Measurements from ENCODE around the gene RAB36. TPM values are rescaled to one million over a fixed set of nuclear protein-coding genes. Genes with fewer than 3 reads are reported as not detected.

Gene RAB36
- total RNA-seq, 4 donors from 2014 or later: 5.0 to 10.8 (median 8.2) TPM

DNA sequence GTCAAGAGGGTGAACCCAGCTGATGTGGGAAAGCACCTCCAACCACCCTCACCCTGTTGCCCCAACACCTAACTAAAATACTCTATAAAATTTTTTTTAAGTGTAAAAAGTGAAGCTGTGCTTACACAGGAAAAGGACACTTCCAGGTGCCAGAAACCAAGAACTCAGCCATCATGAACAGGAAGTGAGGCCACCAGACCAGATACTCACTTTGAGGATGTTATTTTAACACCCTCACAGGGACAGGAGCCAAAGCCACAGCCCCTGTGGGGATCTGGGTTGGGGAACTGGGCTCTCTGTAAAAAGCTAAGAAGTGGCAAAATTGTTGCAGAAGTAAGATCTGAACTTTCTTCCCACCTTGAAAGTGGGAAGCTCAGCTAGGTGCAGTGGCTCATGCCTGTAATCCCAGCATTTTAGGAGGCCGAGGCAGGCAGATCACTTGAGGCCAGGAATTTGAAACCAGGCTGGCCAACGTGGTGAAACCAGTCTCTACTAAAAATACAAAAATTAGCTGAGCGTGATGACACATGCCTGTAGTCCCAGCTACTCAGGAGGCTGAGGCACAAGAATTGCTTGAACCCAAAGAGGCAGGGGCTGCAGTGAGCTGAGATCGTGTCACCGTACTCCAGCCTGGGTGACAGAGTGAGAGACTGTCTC, 7.2 kb upstream of the RAB36 start:
- Histone ChIP-seq H3K4me3 (no peak overlapping the region), H3K36me3 (no peaks in the 10 kb centered on the region), H3K27me3 (no peaks in the 10 kb centered on the region), H3K27ac (replicated peaks in 1 of 4) (no peak overlapping the region), H3K4me1 (peaks cover 12 to 19% (median 15%) of the 10 kb centered on the region in 4 donors), H3K9me3 (no peaks in the 10 kb centered on the region)
- no peak for TF ChIP-seq POLR2A (IDR thresholded peaks at IDR 0.05; ENCODE audit: low read depth)
- TF ChIP-seq, protein P1, sequence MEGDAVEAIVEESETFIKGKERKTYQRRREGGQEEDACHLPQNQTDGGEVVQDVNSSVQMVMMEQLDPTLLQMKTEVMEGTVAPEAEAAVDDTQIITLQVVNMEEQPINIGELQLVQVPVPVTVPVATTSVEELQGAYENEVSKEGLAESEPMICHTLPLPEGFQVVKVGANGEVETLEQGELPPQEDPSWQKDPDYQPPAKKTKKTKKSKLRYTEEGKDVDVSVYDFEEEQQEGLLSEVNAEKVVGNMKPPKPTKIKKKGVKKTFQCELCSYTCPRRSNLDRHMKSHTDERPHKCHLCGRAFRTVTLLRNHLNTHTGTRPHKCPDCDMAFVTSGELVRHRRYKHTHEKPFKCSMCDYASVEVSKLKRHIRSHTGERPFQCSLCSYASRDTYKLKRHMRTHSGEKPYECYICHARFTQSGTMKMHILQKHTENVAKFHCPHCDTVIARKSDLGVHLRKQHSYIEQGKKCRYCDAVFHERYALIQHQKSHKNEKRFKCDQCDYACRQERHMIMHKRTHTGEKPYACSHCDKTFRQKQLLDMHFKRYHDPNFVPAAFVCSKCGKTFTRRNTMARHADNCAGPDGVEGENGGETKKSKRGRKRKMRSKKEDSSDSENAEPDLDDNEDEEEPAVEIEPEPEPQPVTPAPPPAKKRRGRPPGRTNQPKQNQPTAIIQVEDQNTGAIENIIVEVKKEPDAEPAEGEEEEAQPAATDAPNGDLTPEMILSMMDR (IDR thresholded peaks at IDR 0.05): no peak
- no peak for TF ChIP-seq EP300 (IDR thresholded peaks at IDR 0.05)
- no peak for TF ChIP-seq POLR2AphosphoS5 (IDR thresholded peaks at IDR 0.05)
- 66% methylated on average over 5 of the region's 5 CpGs for WGBS
- intact Hi-C loops (cut with DNase I): no loop called here
- no peak for DNase-seq (ENCODE audit: extremely low spot score)

DNA sequence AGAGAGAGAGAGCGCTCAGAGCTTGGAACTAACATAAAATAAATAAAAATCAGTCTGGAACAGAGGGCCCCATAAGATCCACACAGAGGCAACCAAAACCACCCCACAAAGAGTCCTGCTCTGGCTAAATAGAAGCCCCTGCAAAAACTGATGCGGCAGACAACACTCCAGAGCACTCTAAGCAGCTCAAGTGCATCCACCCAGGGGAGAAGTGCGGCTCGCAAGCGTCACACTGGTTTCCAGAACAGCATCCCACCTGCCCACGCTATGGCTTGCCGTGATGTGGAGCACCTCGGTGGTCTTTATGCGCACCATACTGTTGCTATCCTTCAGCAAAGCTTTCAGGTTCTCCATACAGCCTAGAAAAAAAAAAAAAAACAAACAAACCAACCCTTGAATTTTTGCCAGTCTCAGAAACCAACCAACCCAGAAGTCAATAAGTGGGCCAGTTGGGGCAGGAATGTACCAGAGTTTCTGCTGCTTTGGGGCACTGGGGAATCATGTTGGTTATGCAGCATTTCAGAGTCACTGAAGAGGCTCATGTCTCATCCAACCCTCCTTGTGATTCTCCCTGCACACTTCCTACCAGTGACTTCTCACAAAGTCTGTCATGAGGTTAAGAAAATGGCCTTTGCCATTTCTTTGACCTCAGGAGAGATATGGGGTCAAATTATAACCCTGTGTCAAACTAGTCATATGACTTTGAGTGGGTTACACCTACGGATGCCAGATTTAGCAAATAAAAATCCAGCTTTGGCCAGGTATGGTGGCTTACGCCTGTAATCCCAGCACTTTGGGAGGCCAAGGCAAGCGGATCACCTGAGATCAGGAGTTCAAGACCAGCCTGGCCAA, 6.5 kb upstream of the RAB36 start:
- TF ChIP-seq, protein P1 (IDR thresholded peaks at IDR 0.05): no peak
- no peak for TF ChIP-seq POLR2A (IDR thresholded peaks at IDR 0.05; ENCODE audit: low read depth)
- no peak for TF ChIP-seq EP300 (IDR thresholded peaks at IDR 0.05)
- TF ChIP-seq POLR2AphosphoS5 (IDR thresholded peaks at IDR 0.05): no peak
- H3K27me3 ChIP-seq: no peaks in the 10 kb centered on the region
- no peak overlapping the region for H3K27ac ChIP-seq (replicated peaks in 1 of 4)
- no peak overlapping the region for H3K4me3 ChIP-seq
- H3K4me1 ChIP-seq: peaks cover 12 to 19% (median 15%) of the 10 kb centered on the region in 4 donors
- no peak for DNase-seq (ENCODE audit: extremely low spot score)
- 94% methylated on average over 12 of the region's 12 CpGs for WGBS
- no peaks in the 10 kb centered on the region for H3K36me3 ChIP-seq
- intact Hi-C loops (cut with DNase I): no loop called here
- H3K9me3 ChIP-seq: no peaks in the 10 kb centered on the region

DNA sequence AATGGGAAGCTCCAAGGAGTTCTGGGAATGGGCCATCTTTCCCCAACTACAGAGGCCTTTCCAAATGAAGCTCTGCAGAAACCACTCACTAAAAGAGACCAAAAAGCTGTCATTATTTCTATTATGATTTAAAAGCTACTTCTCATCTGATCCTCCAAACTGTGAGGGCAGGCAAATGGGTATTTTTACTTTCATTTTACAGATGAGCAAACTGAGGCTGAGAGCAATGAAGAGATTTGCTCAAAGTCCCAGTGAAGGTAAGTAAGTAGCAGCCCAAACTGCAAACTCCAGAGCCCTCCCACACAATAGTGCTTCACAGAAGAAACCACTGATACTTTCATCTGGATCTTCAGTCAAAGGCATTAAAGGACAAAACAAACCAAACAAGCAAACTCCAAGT, 4.9 kb upstream of the RAB36 start:
- Histone ChIP-seq H3K27ac (replicated peaks in 1 of 4) (no peak overlapping the region), H3K4me3 (no peak overlapping the region), H3K27me3 (no peaks in the 10 kb centered on the region), H3K36me3 (no peaks in the 10 kb centered on the region), H3K4me1 (peaks cover 21 to 31% (median 27%) of the 10 kb centered on the region in 4 donors), H3K9me3 (no peaks in the 10 kb centered on the region)
- intact Hi-C loops (cut with DNase I): no loop called here
- TF ChIP-seq EP300 (IDR thresholded peaks at IDR 0.05): no peak
- no peak for TF ChIP-seq POLR2AphosphoS5 (IDR thresholded peaks at IDR 0.05)
- TF ChIP-seq, protein P1 (IDR thresholded peaks at IDR 0.05): no peak
- no peak for TF ChIP-seq POLR2A (IDR thresholded peaks at IDR 0.05; ENCODE audit: low read depth)
- no peak for DNase-seq (ENCODE audit: extremely low spot score)

DNA sequence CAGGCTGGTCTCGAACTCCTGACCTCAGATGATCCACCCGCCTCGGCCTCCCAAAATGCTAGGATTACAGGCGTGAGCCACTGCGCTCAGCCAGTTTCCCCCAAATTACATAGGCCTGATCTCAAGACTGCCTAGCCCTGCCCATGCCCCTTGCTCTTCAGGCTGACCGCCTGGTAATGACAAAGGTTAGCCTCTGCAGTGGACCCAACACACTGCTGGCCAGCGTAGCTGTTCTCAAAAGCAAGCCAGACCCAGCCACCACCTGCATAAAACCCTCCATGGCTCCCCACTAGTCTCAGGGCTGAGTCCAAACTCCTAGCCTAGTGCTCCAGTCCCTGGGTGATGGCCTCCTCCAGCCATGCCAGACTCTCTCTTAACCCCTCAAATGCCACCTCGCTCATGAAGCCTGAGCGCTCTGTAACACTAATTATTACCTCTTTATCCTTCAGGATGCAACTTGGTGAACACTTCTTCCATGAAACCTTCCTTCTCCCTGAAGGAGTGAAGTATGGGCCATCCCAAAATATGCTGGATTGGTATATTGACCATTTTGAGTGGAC, 2.7 kb upstream of the RAB36 start:
- TF ChIP-seq, protein P1 (IDR thresholded peaks at IDR 0.05): no peak
- TF ChIP-seq POLR2A (IDR thresholded peaks at IDR 0.05; ENCODE audit: low read depth) (no peak), POLR2AphosphoS5 (IDR thresholded peaks at IDR 0.05) (no peak), EP300 (IDR thresholded peaks at IDR 0.05) (no peak)
- WGBS: 88% methylated on average over 9 of the region's 9 CpGs
- H3K4me3 ChIP-seq: peak overlapping the region; percentile 39 to 49 (median 43)
- no peaks in the 10 kb centered on the region for H3K36me3 ChIP-seq
- H3K9me3 ChIP-seq: no peaks in the 10 kb centered on the region
- intact Hi-C loops (cut with DNase I): no loop called here
- no peaks in the 10 kb centered on the region for H3K27me3 ChIP-seq
- peak overlapping the region; percentile 32 to 63 (median 50) for H3K27ac ChIP-seq (replicated peaks in 1 of 4)
- DNase-seq (ENCODE audit: extremely low spot score): no peak
- peaks cover 25 to 51% (median 47%) of the 10 kb centered on the region in 4 donors for H3K4me1 ChIP-seq

Measured in esophagus muscularis mucosa (tissue), 4 donors.